Measurements from ENCODE around the gene KIFC1. TPM values are rescaled to one million over a fixed set of nuclear protein-coding genes. Genes with fewer than 3 reads are reported as not detected.

The KIFC1 gene
- total and polyA plus RNA-seq, 2 donors from 2014 or later: 2.3 TPM; not detected in 1

- H3K4me1 ChIP-seq (ENCODE audit: control insufficient read depth in 2 of 3, insufficient read depth in 2 of 3, low read depth in 1 of 3, low read length in 3 of 3): peaks cover 0 to 25% (median 5%) of the 10 kb centered on the region in 3 donors
- peak within 1 kb of the TSS in 1 of 3 donors; percentile 85 for H3K9ac ChIP-seq (ENCODE audit: low read length in 3 of 3)
- H3K9me3 ChIP-seq (ENCODE audit: control insufficient read depth in 2 of 3, insufficient read depth in 1 of 3, low read length in 3 of 3): no peaks in the 10 kb centered on the region
- peaks cover 0 to 7% (median 7%) of the 10 kb centered on the region in 3 donors for H3K36me3 ChIP-seq (ENCODE audit: control insufficient read depth in 2 of 3, insufficient read depth in 3 of 3, low read length in 3 of 3)
- FAIRE-seq: no peak
- peak within 1 kb of the TSS; percentile 90 to 98 for H3K27ac ChIP-seq (ENCODE audit: low read depth in 2 of 2, low read length in 2 of 2)
- no peaks in the 10 kb centered on the region for H3K27me3 ChIP-seq (ENCODE audit: control insufficient read depth, insufficient read depth, low read length)
- intact Hi-C loops (cut with DNase I): no loop called here
- H3K4me3 ChIP-seq (ENCODE audit: low read length in 3 of 3): peak within 1 kb of the TSS in 2 of 3 donors; percentile 27 to 46
- TF ChIP-seq CTCF (IDR thresholded peaks at IDR 0.05; ENCODE audit: borderline replicate concordance, extremely low read depth, insufficient read depth): no peak
- DNase-seq: peak; percentile 75 to 90 (median 88)
These were observed 28.2 kb downstream of the KIFC1 start, which contains the start of gene SYNGAP1 for GRCh38 chr6:33419580-33420490. Gene SYNGAP1 (plus strand): TSS chr6:33420065. CDS start chr6:33420265, 200 bp downstream.

GRCh38 chr6:33420491-33421343, 29.1 kb downstream of the KIFC1 start:
- Histone ChIP-seq H3K4me1 (ENCODE audit: control insufficient read depth in 2 of 3, insufficient read depth in 2 of 3, low read depth in 1 of 3, low read length in 3 of 3) (peaks cover 0 to 25% (median 5%) of the 10 kb centered on the region in 3 donors), H3K9ac (ENCODE audit: low read length in 3 of 3) (no peak overlapping the region), H3K36me3 (ENCODE audit: control insufficient read depth in 2 of 3, insufficient read depth in 3 of 3, low read length in 3 of 3) (peaks cover 0 to 1% (median 0%) of the 10 kb centered on the region in 3 donors), H3K27ac (ENCODE audit: low read depth in 2 of 2, low read length in 2 of 2) (no peak overlapping the region), H3K27me3 (ENCODE audit: control insufficient read depth, insufficient read depth, low read length) (no peaks in the 10 kb centered on the region), H3K9me3 (ENCODE audit: control insufficient read depth in 2 of 3, insufficient read depth in 1 of 3, low read length in 3 of 3) (no peaks in the 10 kb centered on the region), H3K4me3 (ENCODE audit: low read length in 3 of 3) (peak overlapping the region in 1 of 3 donors; percentile 46)
- intact Hi-C loops (cut with DNase I): no loop called here
- no peak for TF ChIP-seq CTCF (IDR thresholded peaks at IDR 0.05; ENCODE audit: borderline replicate concordance, extremely low read depth, insufficient read depth)
- FAIRE-seq (no peak), DNase-seq (no peak)

GRCh38 chr6:33421344-33421643, 29.7 kb downstream of the KIFC1 start:
- Histone ChIP-seq H3K4me1 (ENCODE audit: control insufficient read depth in 2 of 3, insufficient read depth in 2 of 3, low read depth in 1 of 3, low read length in 3 of 3) (peaks cover 0 to 25% (median 5%) of the 10 kb centered on the region in 3 donors), H3K9ac (ENCODE audit: low read length in 3 of 3) (no peak overlapping the region), H3K4me3 (ENCODE audit: low read length in 3 of 3) (no peak overlapping the region), H3K36me3 (ENCODE audit: control insufficient read depth in 2 of 3, insufficient read depth in 3 of 3, low read length in 3 of 3) (no peaks in the 10 kb centered on the region), H3K9me3 (ENCODE audit: control insufficient read depth in 2 of 3, insufficient read depth in 1 of 3, low read length in 3 of 3) (no peaks in the 10 kb centered on the region), H3K27me3 (ENCODE audit: control insufficient read depth, insufficient read depth, low read length) (no peaks in the 10 kb centered on the region), H3K27ac (ENCODE audit: low read depth in 2 of 2, low read length in 2 of 2) (no peak overlapping the region)
- DNase-seq (no peak), FAIRE-seq (no peak)
- TF ChIP-seq CTCF (IDR thresholded peaks at IDR 0.05; ENCODE audit: borderline replicate concordance, extremely low read depth, insufficient read depth): no peak
- intact Hi-C loops (cut with DNase I): no loop called here
